K562 (cell line): Measurements from ENCODE around the gene UBTD1. TPM values are rescaled to one million over a fixed set of nuclear protein-coding genes. Genes with fewer than 3 reads are reported as not detected.

Experiments used
- ATAC-seq: fragments of 200-7000 bp; cut with Tn5 transposase; 3 replicates; pipeline ENCODE4 v1.9.1; 2020; ENCODE audit warnings: moderate library complexity
- BruUV-seq: library from RNA; stranded (reverse); fragments of 400-500 nt; replicated peaks from 2 replicates; lab custom pipeline; 2021; lab: Mats Ljungman, UMichigan
- CTCF ChIA-PET: fragments of 300-600 bp; formaldehyde crosslinking; extraction: SDS; loops from one replicate; lab custom pipeline; 2021; ENCODE audit warnings: low intra/inter-chr PET ratio; lab: Yijun Ruan, JAX
- POLR2A ChIA-PET: fragments of 300-600, 350-650 bp; sonication (Branson Sonifier 250); formaldehyde crosslinking; extraction: SDS; loops from one replicate; lab custom pipeline; 2021; ENCODE audit warnings: antibody characterized with exemption, inconsistent platforms; lab: Yijun Ruan, JAX
- DNase-seq, 4 experiments: peaks; one replicate each; pipeline versions ENCODE4 v3.0.0 to v3.0.0-alpha.2; 2011 to 2018; ENCODE audit warnings: low spot score in 3 of 4, mixed read lengths in 3 of 4; ENCODE audit errors: extremely low read depth in 1 of 4
- FAIRE-seq: peaks from 2 replicates; lab custom pipeline; 2011; peaks lifted over from hg19 to GRCh38; lab: Jason Lieb, UNC
- H2AFZ ChIP-seq: 2 replicates; pipeline ENCODE4 v1.6.0; 2011; ENCODE audit warnings: low read depth, low read length, control low read depth, inconsistent platforms
- H3K27ac ChIP-seq: fragments of 200-600 bp; 3 replicates; pipeline ENCODE4 v1.8.0; 2011; ENCODE audit warnings: low read depth, mild to moderate bottlenecking, control low read depth, inconsistent platforms, low read length, moderate library complexity, mixed read lengths; ENCODE audit errors: extremely low read depth
- H3K27me3 ChIP-seq, 2 experiments: fragments of 300-600 bp in 1 of 2; 2 replicates in 1 of 2; 3 replicates in 1 of 2; pipeline versions ENCODE4 v1.6.0 to v1.8.0; 2011; ENCODE audit warnings: inconsistent platforms in 2 of 2, low read length in 2 of 2, mild to moderate bottlenecking in 1 of 2, mixed read lengths in 1 of 2, moderate library complexity in 1 of 2; ENCODE audit not compliant: control insufficient read depth in 2 of 2, insufficient read depth in 2 of 2
- H3K36me3 ChIP-seq: fragments of 300-600 bp; 3 replicates; pipeline ENCODE4 v1.8.0; 2011; ENCODE audit warnings: mild to moderate bottlenecking, low read length, inconsistent platforms; ENCODE audit not compliant: control insufficient read depth, insufficient read depth
- H3K4me1 ChIP-seq, 2 experiments: fragments of 200-600 bp in 1 of 2; replicated peaks in 1 of 2; 2 replicates in 1 of 2; 3 replicates in 1 of 2; pipeline versions ENCODE4 v1.5.1 to v1.8.0; 2011; ENCODE audit warnings: inconsistent platforms in 2 of 2, low read length in 2 of 2, mild to moderate bottlenecking in 1 of 2, mixed read lengths in 1 of 2, moderate library complexity in 1 of 2; ENCODE audit not compliant: control insufficient read depth in 2 of 2, insufficient read depth in 2 of 2
- H3K4me2 ChIP-seq: 2 replicates; pipeline ENCODE4 v1.6.1; 2011; ENCODE audit warnings: low read length, control low read depth, inconsistent platforms, mixed read lengths; ENCODE audit not compliant: insufficient read depth
- H3K4me3 ChIP-seq: fragments of 200-600 bp; sonication (generic), shearing (Covaris generic); 2 replicates; pipeline ENCODE4 v1.5.1; 2016; ENCODE audit warnings: control low read depth, inconsistent platforms
- H3K79me2 ChIP-seq: fragments of 200-600 bp; 3 replicates; pipeline ENCODE4 v1.8.0; 2011; ENCODE audit warnings: low read length, inconsistent platforms; ENCODE audit not compliant: control insufficient read depth, insufficient read depth
- H3K9ac ChIP-seq, 2 experiments: 2 replicates each; pipeline versions ENCODE4 v1.6.0 to v1.6.1; 2011; ENCODE audit warnings: low read depth in 2 of 2, low read length in 2 of 2, control low read depth in 1 of 2, inconsistent platforms in 1 of 2, mild to moderate bottlenecking in 1 of 2, mixed read lengths in 1 of 2; ENCODE audit not compliant: insufficient read depth in 1 of 2
- H3K9me1 ChIP-seq: one replicate; pipeline ENCODE4 v1.6.0; 2011; ENCODE audit warnings: inconsistent platforms, mild to moderate bottlenecking, low read length, moderate library complexity; ENCODE audit not compliant: control insufficient read depth, insufficient read depth
- H3K9me3 ChIP-seq: replicated peaks from 2 replicates; pipeline ENCODE4 v1.5.1; 2011; ENCODE audit warnings: low read depth, low read length, inconsistent platforms; ENCODE audit not compliant: control insufficient read depth, insufficient read depth
- H4K20me1 ChIP-seq: replicated peaks from 2 replicates; pipeline ENCODE4 v1.6.1; 2011; ENCODE audit warnings: low read length, inconsistent platforms, mixed read lengths; ENCODE audit not compliant: control insufficient read depth, insufficient read depth
- MECOM ChIP-seq: fragments of 250-450 bp; sonication (Bioruptor Pico); IDR thresholded peaks from 2 replicates; pipeline ENCODE4 v1.8.0; 2022; ENCODE audit warnings: inconsistent platforms
- MGA ChIP-seq: fragments of 450-650 bp; IDR thresholded peaks from 2 replicates; pipeline ENCODE4 v1.6.1; 2016; ENCODE audit warnings: mild to moderate bottlenecking, moderate library complexity
- PHF21A ChIP-seq: fragments of 450-650 bp; IDR thresholded peaks from 2 replicates; pipeline ENCODE4 v1.6.1; 2017; ENCODE audit warnings: low read depth, borderline replicate concordance
- WGBS: fragments of 100-300 bp; shearing (Covaris generic); methylation state at CpG from one replicate; pipeline ENCODE4 v1.1.6; 2016; ENCODE audit warnings: low coverage, mixed read lengths; ENCODE audit not compliant: insufficient coverage; ENCODE audit errors: missing lambda C conversion rate; 5-methylcytosine and 5-hydroxymethylcytosine counted together
- in situ Hi-C: fragments of 300-500 bp; cut with MboI; formaldehyde crosslinking; loops from 4 replicates; pipeline ENCODE4 v1.15.0; 2018; ENCODE audit warnings: inconsistent platforms, mixed read lengths
- intact Hi-C: fragments of 100-400 bp; cut with micrococcal nuclease; formaldehyde crosslinking; loops from 2 replicates; pipeline ENCODE4 v1.14.2; 2022
- polyA plus RNA-seq, 8 experiments: library from polyadenylated mRNA; depleted of rRNA in 4 of 8; stranded (reverse) in 5 of 8; unstranded in 3 of 8; fragments of >200 nt; fragmentation: Nextera tagmentation in 2 of 8; fragmentation: Illumina TruSeq in 1 of 8; extraction: Ambion mirVana in 2 of 8; extraction: Trizol in 1 of 8; gene quantifications; 2 replicates each; pipeline versions ENCODE4 v1.2.1 to v1.2.3, GENCODE V29; 2011 to 2014; ENCODE audit warnings: inconsistent platforms in 1 of 8, missing spikeins in 1 of 8
- total RNA-seq, 7 experiments: library from RNA; depleted of rRNA in 6 of 7; stranded (reverse); fragments of >200 nt in 6 of 7; fragmentation: Illumina TruSeq in 2 of 7; extraction: Trizol in 2 of 7; gene quantifications; 2 replicates each; pipeline versions ENCODE4 v1.2.1 to v1.2.3, GENCODE V29; 2011 to 2021; ENCODE audit warnings: low replicate concordance in 1 of 7

Gene UBTD1
- total and polyA plus RNA-seq, 9 of the 15 experiments (the other 6 are each of a cell fraction or from before 2014, with no cell fraction given), result 0.08 to 1.6 (median 0.81) TPM; not detected in 1

- Histone ChIP-seq H3K36me3 (no peaks in the 10 kb centered on the region), H3K4me2 (no peak overlapping the region), H3K4me1 (peaks cover 5 to 7% of the 10 kb centered on the region in 2 experiments; a peak in 3 of 5 replicates), H4K20me1 (no peaks in the 10 kb centered on the region), H3K4me3 (no peak overlapping the region), H3K9me3 (no peaks in the 10 kb centered on the region), H3K27me3 (no peaks in the 10 kb centered on the region), H3K9ac (no peak overlapping the region), H3K27ac (no peak overlapping the region), H2AFZ (no peak overlapping the region), H3K79me2 (no peaks in the 10 kb centered on the region), H3K9me1 (no peaks in the 10 kb centered on the region)
- TF ChIP-seq PHF21A (no peak), MECOM (CRISPR knock-in tag) (no peak), MGA (no peak)
- in situ Hi-C loops (no loop called here), intact Hi-C loops (no loop called here)
- ATAC-seq (no peak), DNase-seq (no peak), FAIRE-seq (no peak)
- no TSS peak for BruUV-seq
- POLR2A ChIA-PET, result interaction anchor here (0.6 kb wide), 1 partner anchor 177 kb away, joined by 4 read pairs; no protein-coding TSS in a partner anchor
- CTCF ChIA-PET, result interaction anchor here (0.9 kb wide), 1 partner anchor 148 kb away, joined by 4 read pairs; no protein-coding TSS in a partner anchor
- 17% methylated on average over 3 of the region's 4 CpGs for WGBS
Observed at GRCh38 chr10:97547962-97548361, 49.2 kb downstream of the UBTD1 start.
